Endothelial cell of umbilical vein (primary cell): ENCODE measurements around the gene RDH14. TPM values are rescaled to one million over a fixed set of nuclear protein-coding genes. Genes with fewer than 3 reads are reported as not detected.

Experiments
- BruUV-seq: library from RNA; stranded (reverse); fragments of 400-500 nt; replicated peaks from 2 replicates; lab custom pipeline; 2021; lab: Mats Ljungman, UMichigan
- CTCF ChIA-PET: fragments of 300-600, 350-600 bp; sonication (Branson Sonifier 250); formaldehyde crosslinking; loops from one replicate; lab custom pipeline; 2021; ENCODE audit warnings: antibody characterized with exemption, inconsistent platforms; lab: Charles Lee
- POLR2A ChIA-PET: fragments of 300-600, 350-600 bp; sonication (Branson Sonifier 250); formaldehyde crosslinking; loops from one replicate; lab custom pipeline; 2021; ENCODE audit warnings: antibody characterized with exemption, inconsistent platforms; lab: Charles Lee
- DNase-seq: peaks from one replicate; pipeline ENCODE4 v3.0.0-alpha.2; 2011; ENCODE audit warnings: low read depth, low spot score
- FAIRE-seq: peaks from 2 replicates; lab custom pipeline; 2011; peaks lifted over from hg19 to GRCh38; lab: Jason Lieb, UNC
- H2AFZ ChIP-seq: 2 replicates; pipeline ENCODE4 v1.6.0; 2012; ENCODE audit warnings: low read depth, low read length, control low read depth, inconsistent platforms
- H3K27ac ChIP-seq: 2 replicates; pipeline ENCODE4 v1.5.1; 2011; ENCODE audit warnings: low read depth, mild to moderate bottlenecking, control low read depth, low read length, moderate library complexity; ENCODE audit not compliant: insufficient read depth
- H3K27me3 ChIP-seq, 2 experiments: 2 replicates each; pipeline versions ENCODE4 v1.6.0 to v1.6.1; 2011; ENCODE audit warnings: low read length in 2 of 2, mixed read lengths in 1 of 2; ENCODE audit not compliant: control insufficient read depth in 2 of 2, insufficient read depth in 2 of 2
- H3K36me3 ChIP-seq, 2 experiments: 2 replicates in 1 of 2; 3 replicates in 1 of 2; pipeline ENCODE4 v1.5.1; 2011; ENCODE audit warnings: low read length in 2 of 2, mild to moderate bottlenecking in 1 of 2, moderate library complexity in 1 of 2; ENCODE audit not compliant: control insufficient read depth in 2 of 2, insufficient read depth in 2 of 2; ENCODE audit errors: extremely low read depth in 1 of 2
- H3K4me1 ChIP-seq: 3 replicates; pipeline ENCODE4 v1.5.1; 2011; ENCODE audit warnings: mild to moderate bottlenecking, low read length; ENCODE audit not compliant: control insufficient read depth, insufficient read depth; ENCODE audit errors: extremely low read depth
- H3K4me2 ChIP-seq: 2 replicates; pipeline ENCODE4 v1.6.1; 2011; ENCODE audit warnings: low read length, control low read depth, mixed read lengths; ENCODE audit not compliant: insufficient read depth
- H3K4me3 ChIP-seq, 3 experiments: fragments of 200-600 bp in 1 of 3; sonication (generic), shearing (Covaris generic) in 1 of 3; replicated peaks in 1 of 3; 2 replicates each; pipeline ENCODE4 v1.5.1; 2011 to 2016; ENCODE audit warnings: control low read depth in 3 of 3, low read length in 3 of 3, mild to moderate bottlenecking in 2 of 3, inconsistent platforms in 1 of 3, low read depth in 1 of 3, moderate library complexity in 1 of 3; ENCODE audit not compliant: insufficient read depth in 1 of 3
- H3K79me2 ChIP-seq: 2 replicates; pipeline ENCODE4 v1.6.0; 2012; ENCODE audit warnings: low read length, inconsistent platforms; ENCODE audit not compliant: control insufficient read depth, insufficient read depth
- H3K9ac ChIP-seq: replicated peaks from 2 replicates; pipeline ENCODE3; 2011; ENCODE audit warnings: low read length, control low read depth; ENCODE audit not compliant: insufficient read depth; ENCODE audit errors: extremely low read depth
- H3K9me1 ChIP-seq: replicated peaks from 3 replicates; pipeline ENCODE4 v1.6.0; 2011; ENCODE audit warnings: mild to moderate bottlenecking, low read length; ENCODE audit not compliant: control insufficient read depth, insufficient read depth; ENCODE audit errors: extremely low read depth
- H3K9me3 ChIP-seq: replicated peaks from 2 replicates; pipeline ENCODE4 v1.5.1; 2012; ENCODE audit warnings: low read length, inconsistent platforms; ENCODE audit not compliant: control insufficient read depth, insufficient read depth
- H4K20me1 ChIP-seq: replicated peaks from 2 replicates; pipeline ENCODE3; 2011; ENCODE audit warnings: mild to moderate bottlenecking, low read length; ENCODE audit not compliant: control insufficient read depth, insufficient read depth; ENCODE audit errors: extremely low read depth
- CTCF ChIP-seq, 2 donors: IDR thresholded peaks; 1 replicate in 1 of 2; 2 replicates in 1 of 2; pipeline ENCODE4 v1.5.1; 2011; ENCODE audit warnings: low read length in 2 of 2, mild to moderate bottlenecking in 2 of 2, moderate library complexity in 2 of 2, control low read depth in 1 of 2, inconsistent platforms in 1 of 2, low read depth in 1 of 2; ENCODE audit not compliant: insufficient read depth in 1 of 2; ENCODE audit errors: extremely low read depth in 1 of 2
- EZH2 ChIP-seq: IDR thresholded peaks from 2 replicates; pipeline ENCODE4 v1.6.1; 2012; ENCODE audit warnings: borderline replicate concordance, low read depth, mild to moderate bottlenecking, moderate library complexity, low read length, inconsistent platforms; ENCODE audit not compliant: severe bottlenecking
- FOS ChIP-seq: IDR thresholded peaks from 2 replicates; pipeline ENCODE4 v1.6.1; 2011; ENCODE audit warnings: mild to moderate bottlenecking, low read length, moderate library complexity, borderline replicate concordance; ENCODE audit not compliant: insufficient read depth
- GATA2 ChIP-seq: IDR thresholded peaks from 2 replicates; pipeline ENCODE4 v1.7.0; 2011; ENCODE audit warnings: low read depth, mild to moderate bottlenecking, moderate library complexity, mixed read lengths, low read length; ENCODE audit not compliant: insufficient read length, insufficient read depth
- JUN ChIP-seq: IDR thresholded peaks from 2 replicates; pipeline ENCODE4 v1.6.1; 2011; ENCODE audit warnings: borderline replicate concordance, low read depth; ENCODE audit not compliant: insufficient read length, insufficient read depth
- MAX ChIP-seq: IDR thresholded peaks from 2 replicates; pipeline ENCODE4 v1.6.1; 2011; ENCODE audit not compliant: insufficient read depth, insufficient read length
- MYC ChIP-seq: IDR thresholded peaks from one replicate; pipeline ENCODE4 v1.6.1; 2011; ENCODE audit warnings: mild to moderate bottlenecking, low read depth, low read length
- POLR2A ChIP-seq: IDR thresholded peaks from 2 replicates; pipeline ENCODE4 v1.6.1; 2012; ENCODE audit warnings: low read depth, mild to moderate bottlenecking, control low read depth, low read length
- POLR2AphosphoS5 ChIP-seq: IDR thresholded peaks from 2 replicates; pipeline ENCODE4 v1.6.1; 2012; ENCODE audit warnings: low read depth, mild to moderate bottlenecking, control low read depth, low read length, moderate library complexity; ENCODE audit not compliant: insufficient read depth
- dilution Hi-C: fragments of 300-500 bp; cut with MboI; formaldehyde crosslinking; loops from one replicate; pipeline ENCODE4 v1.15.0; 2019; ENCODE audit warnings: low sequenced_read_pairs; ENCODE audit not compliant: extremely low pct_ligation_motif_present
- intact Hi-C: fragments of 100-400 bp; cut with micrococcal nuclease; formaldehyde crosslinking; loops from one replicate; pipeline ENCODE4 v1.10.0; 2022
- polyA plus RNA-seq, 4 experiments: library from polyadenylated mRNA; depleted of rRNA in 3 of 4; stranded (reverse) in 3 of 4; unstranded in 1 of 4; fragments of >200 nt; gene quantifications; 2 replicates each; pipeline versions ENCODE4 v1.2.1 to v1.2.3, GENCODE V29; 2011 to 2012; ENCODE audit warnings: missing spikeins in 1 of 4
- total RNA-seq: library from RNA; stranded (reverse); gene quantifications from 2 replicates; pipeline ENCODE4 v1.2.3, GENCODE V29; 2021

Gene RDH14
- total and polyA plus RNA-seq, 2 donors (not counting 3 experiments of a cell fraction or from before 2014, with no cell fraction given) = 8.8 to 12.4 TPM

GRCh38 chr2:18540872-18541271 is 19.6 kb downstream of the RDH14 start:
- TF ChIP-seq CTCF (IDR thresholded peaks at IDR 0.05; ENCODE audit: extremely low read depth in 1 of 2, insufficient read depth in 1 of 2, low read depth in 1 of 2, low read length in 2 of 2) (no peak), MYC (no peak), MAX (no peak), GATA2 (no peak), EZH2 (no peak), POLR2A (no peak), JUN (no peak), FOS (no peak), POLR2AphosphoS5 (no peak)
- H3K27ac ChIP-seq = no peak overlapping the region
- intact Hi-C loops (no loop called here), dilution Hi-C loops (no loop called here)
- FAIRE-seq (no peak), DNase-seq (no peak)
- H4K20me1 ChIP-seq = no peaks in the 10 kb centered on the region
- no peaks in the 10 kb centered on the region for H3K9me3 ChIP-seq
- H3K79me2 ChIP-seq = no peaks in the 10 kb centered on the region
- no peak overlapping the region for H2AFZ ChIP-seq
- POLR2A ChIA-PET = no interaction called here
- H3K27me3 ChIP-seq = no peaks in the 10 kb centered on the region
- BruUV-seq = no TSS peak
- CTCF ChIA-PET = no interaction called here
- H3K9ac ChIP-seq = no peak overlapping the region
- no peak overlapping the region for H3K4me3 ChIP-seq
- peaks cover 11% of the 10 kb centered on the region for H3K4me1 ChIP-seq
- H3K4me2 ChIP-seq = no peak overlapping the region
- no peaks in the 10 kb centered on the region for H3K9me1 ChIP-seq
- H3K36me3 ChIP-seq = no peaks in the 10 kb centered on the region
